ENCODE measurements around the gene CLNK. TPM values are rescaled to one million over a fixed set of nuclear protein-coding genes. Genes with fewer than 3 reads are reported as not detected.

The CLNK gene
- total and polyA plus RNA-seq, 2 donors (not counting 1 experiment from before 2014, with no cell fraction given), result 0.57 to 0.75 TPM

DNA sequence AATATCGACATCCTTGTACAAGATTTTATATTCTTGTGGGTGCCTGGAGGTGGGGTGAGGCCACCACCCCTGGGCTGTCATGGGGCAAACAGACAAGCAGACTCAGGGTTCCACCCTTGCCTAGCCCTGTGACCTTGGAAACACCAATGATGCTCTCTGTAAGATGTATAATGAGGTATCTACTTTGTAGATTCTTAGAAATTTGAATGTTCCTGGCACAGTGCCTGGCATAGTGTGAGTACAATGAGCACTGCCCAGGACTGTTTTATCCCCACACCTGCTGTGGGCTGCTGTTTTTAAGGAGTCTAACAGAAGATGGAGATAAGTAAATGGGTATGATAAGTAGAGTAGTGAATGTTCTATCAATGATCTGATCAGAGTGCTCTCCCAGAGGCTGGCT lies 230.4 kb downstream of the CLNK start:
- Histone ChIP-seq H4K20me1 (ENCODE audit: control insufficient read depth, insufficient read depth, low read length, poor library complexity, severe bottlenecking) (peaks cover 23% of the 10 kb centered on the region), H3K79me2 (ENCODE audit: control insufficient read depth, insufficient read depth, low read length) (peaks cover 29% of the 10 kb centered on the region), H2AFZ (ENCODE audit: insufficient read depth, low read depth, low read length, poor library complexity, severe bottlenecking) (no peak overlapping the region), H3K4me1 (ENCODE audit: control insufficient read depth in 2 of 2, insufficient read depth in 2 of 2, low read length in 2 of 2) (peaks cover 13 to 15% of the 10 kb centered on the region in 2 donors), H3K9ac (ENCODE audit: low read length) (no peak overlapping the region), H3K9me3 (ENCODE audit: control extremely low read depth in 1 of 3, control insufficient read depth in 2 of 3, insufficient read depth in 1 of 3, low read length in 2 of 3) (peaks cover 0 to 17% (median 0%) of the 10 kb centered on the region in 3 donors), H3K27me3 (replicated peaks in 1 of 4; ENCODE audit: control extremely low read depth in 1 of 4, control insufficient read depth in 3 of 4, insufficient read depth in 4 of 4, low read length in 3 of 4) (peaks cover 0 to 12% (median 0%) of the 10 kb centered on the region in 4 experiments), H3K4me3 (ENCODE audit: control extremely low read depth in 1 of 5, extremely low read depth in 1 of 5, insufficient read depth in 1 of 5, low read depth in 2 of 5, low read length in 4 of 5) (no peak overlapping the region), H3K36me3 (replicated peaks in 1 of 2; ENCODE audit: control extremely low read depth in 1 of 2, control insufficient read depth in 1 of 2, extremely low read depth in 1 of 2, insufficient read depth in 2 of 2, low read length in 1 of 2) (peaks cover 5 to 25% of the 10 kb centered on the region in 2 experiments), H3K4me2 (replicated peaks; ENCODE audit: low read depth, low read length, poor library complexity, severe bottlenecking) (no peak overlapping the region), H3K27ac (ENCODE audit: low read length in 2 of 2) (no peak overlapping the region)
- DNase-seq (no peak), ATAC-seq (ENCODE audit: low read depth) (no peak)
- intact Hi-C loops (cut with micrococcal nuclease), result no loop called here
- no peak overlapping the region for H3K27ac Mint-ChIP-seq
- peaks cover 2% of the 10 kb centered on the region for H3K9me3 Mint-ChIP-seq (ENCODE audit: insufficient read depth)
- no peak for TF ChIP-seq EZH2 (IDR thresholded peaks at IDR 0.05; ENCODE audit: borderline replicate concordance, insufficient read depth, low read depth, low read length, poor library complexity, severe bottlenecking)
- TF ChIP-seq, protein P1, sequence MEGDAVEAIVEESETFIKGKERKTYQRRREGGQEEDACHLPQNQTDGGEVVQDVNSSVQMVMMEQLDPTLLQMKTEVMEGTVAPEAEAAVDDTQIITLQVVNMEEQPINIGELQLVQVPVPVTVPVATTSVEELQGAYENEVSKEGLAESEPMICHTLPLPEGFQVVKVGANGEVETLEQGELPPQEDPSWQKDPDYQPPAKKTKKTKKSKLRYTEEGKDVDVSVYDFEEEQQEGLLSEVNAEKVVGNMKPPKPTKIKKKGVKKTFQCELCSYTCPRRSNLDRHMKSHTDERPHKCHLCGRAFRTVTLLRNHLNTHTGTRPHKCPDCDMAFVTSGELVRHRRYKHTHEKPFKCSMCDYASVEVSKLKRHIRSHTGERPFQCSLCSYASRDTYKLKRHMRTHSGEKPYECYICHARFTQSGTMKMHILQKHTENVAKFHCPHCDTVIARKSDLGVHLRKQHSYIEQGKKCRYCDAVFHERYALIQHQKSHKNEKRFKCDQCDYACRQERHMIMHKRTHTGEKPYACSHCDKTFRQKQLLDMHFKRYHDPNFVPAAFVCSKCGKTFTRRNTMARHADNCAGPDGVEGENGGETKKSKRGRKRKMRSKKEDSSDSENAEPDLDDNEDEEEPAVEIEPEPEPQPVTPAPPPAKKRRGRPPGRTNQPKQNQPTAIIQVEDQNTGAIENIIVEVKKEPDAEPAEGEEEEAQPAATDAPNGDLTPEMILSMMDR (IDR thresholded peaks at IDR 0.05), result no peak
- H3K4me3 Mint-ChIP-seq, result peak overlapping the region; percentile 13
- WGBS (ENCODE audit: insufficient coverage), result no CpG with 5 or more reads among the region's 1 CpG
- ChIA-PET CTCF (no interaction called here), POLR2A (no interaction called here)
- peaks cover under 1% of the 10 kb centered on the region for H3K27me3 Mint-ChIP-seq
- H3K4me1 Mint-ChIP-seq, result peaks cover 29% of the 10 kb centered on the region

DNA sequence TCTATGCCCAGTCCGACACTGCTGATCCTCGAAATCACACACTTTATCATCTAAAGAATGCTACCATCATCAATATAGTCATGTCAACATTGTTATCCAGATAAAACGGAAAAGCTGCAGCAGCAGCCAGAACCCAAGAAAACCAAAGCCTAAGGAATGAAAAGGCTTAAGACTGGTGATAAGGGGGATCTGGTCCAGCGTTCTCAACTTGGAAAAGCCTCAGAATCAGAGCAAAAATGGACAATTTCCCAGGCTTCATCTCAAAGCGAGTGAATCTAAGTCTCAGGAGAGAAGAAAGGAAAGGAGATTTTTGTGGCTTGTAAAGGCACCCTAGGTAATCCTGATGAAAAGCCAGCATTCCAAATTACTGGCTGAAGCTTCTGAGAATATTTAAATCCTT lies 235.6 kb downstream of the CLNK start:
- no peak overlapping the region for H3K4me3 Mint-ChIP-seq
- peaks cover 21% of the 10 kb centered on the region for H4K20me1 ChIP-seq (ENCODE audit: control insufficient read depth, insufficient read depth, low read length, poor library complexity, severe bottlenecking)
- H3K27ac Mint-ChIP-seq, result no peak overlapping the region
- H3K9me3 ChIP-seq (ENCODE audit: control extremely low read depth in 1 of 3, control insufficient read depth in 2 of 3, insufficient read depth in 1 of 3, low read length in 2 of 3), result peaks cover 2 to 22% (median 3%) of the 10 kb centered on the region in 3 donors
- no peak overlapping the region for H3K27ac ChIP-seq (ENCODE audit: low read length in 2 of 2)
- no peak overlapping the region for H3K9ac ChIP-seq (ENCODE audit: low read length)
- no peak for DNase-seq
- H2AFZ ChIP-seq (ENCODE audit: insufficient read depth, low read depth, low read length, poor library complexity, severe bottlenecking), result no peak overlapping the region
- H3K27me3 Mint-ChIP-seq, result no peaks in the 10 kb centered on the region
- H3K9me3 Mint-ChIP-seq (ENCODE audit: insufficient read depth), result peaks cover 12% of the 10 kb centered on the region
- TF ChIP-seq, protein P1 (IDR thresholded peaks at IDR 0.05), result no peak
- TF ChIP-seq EZH2 (IDR thresholded peaks at IDR 0.05; ENCODE audit: borderline replicate concordance, insufficient read depth, low read depth, low read length, poor library complexity, severe bottlenecking), result no peak
- peaks cover 7% of the 10 kb centered on the region for H3K4me1 Mint-ChIP-seq
- no peaks in the 10 kb centered on the region for H3K27me3 ChIP-seq (replicated peaks in 1 of 4; ENCODE audit: control extremely low read depth in 1 of 4, control insufficient read depth in 3 of 4, insufficient read depth in 4 of 4, low read length in 3 of 4)
- H3K79me2 ChIP-seq (ENCODE audit: control insufficient read depth, insufficient read depth, low read length), result peaks cover 32% of the 10 kb centered on the region
- WGBS (ENCODE audit: insufficient coverage), result 100% methylated on average over 2 of the region's 5 CpGs
- POLR2A ChIA-PET, result no interaction called here
- H3K4me3 ChIP-seq (ENCODE audit: control extremely low read depth in 1 of 5, extremely low read depth in 1 of 5, insufficient read depth in 1 of 5, low read depth in 2 of 5, low read length in 4 of 5), result no peak overlapping the region
- intact Hi-C loops (cut with micrococcal nuclease), result no loop called here
- H3K4me2 ChIP-seq (replicated peaks; ENCODE audit: low read depth, low read length, poor library complexity, severe bottlenecking), result no peak overlapping the region
- CTCF ChIA-PET, result no interaction called here
- no peaks in the 10 kb centered on the region for H3K4me1 ChIP-seq (ENCODE audit: control insufficient read depth in 2 of 2, insufficient read depth in 2 of 2, low read length in 2 of 2)
- ATAC-seq (ENCODE audit: low read depth), result no peak
- peaks cover 15 to 46% of the 10 kb centered on the region in 2 experiments for H3K36me3 ChIP-seq (replicated peaks in 1 of 2; ENCODE audit: control extremely low read depth in 1 of 2, control insufficient read depth in 1 of 2, extremely low read depth in 1 of 2, insufficient read depth in 2 of 2, low read length in 1 of 2)

Data from B cell (primary cell).